ENCODE measurements around the gene RCBTB1. TPM values are rescaled to one million over a fixed set of nuclear protein-coding genes. Genes with fewer than 3 reads are reported as not detected.

The RCBTB1 gene
- total RNA-seq, 2 experiments from 2014 or later, result 15.1 to 31.1 TPM

- Histone ChIP-seq H3K9me3 (ENCODE audit: low read length) (no peaks in the 10 kb centered on the region), H3K4me2 (ENCODE audit: low read length) (no peak overlapping the region), H4K20me1 (ENCODE audit: insufficient read depth, low read length) (no peaks in the 10 kb centered on the region), H3K27ac (ENCODE audit: low read depth, low read length, poor library complexity, severe bottlenecking) (no peak overlapping the region), H3K79me2 (ENCODE audit: insufficient read depth, low read depth, low read length) (no peaks in the 10 kb centered on the region), H3K9me2 (ENCODE audit: insufficient read depth, low read length) (no peaks in the 10 kb centered on the region), H3K4me1 (ENCODE audit: insufficient read depth, low read length, poor library complexity, severe bottlenecking) (peaks cover 23% of the 10 kb centered on the region), H2AFZ (ENCODE audit: low read length) (no peak overlapping the region), H3K36me3 (ENCODE audit: insufficient read depth, low read length) (peaks cover 43% of the 10 kb centered on the region), H3K4me3 (ENCODE audit: low read depth, low read length, poor library complexity, severe bottlenecking) (no peak overlapping the region)
- no TSS peak for BruUV-seq (replicated peaks)
- TF ChIP-seq EZH2phosphoT487 (IDR thresholded peaks at IDR 0.05; ENCODE audit: borderline replicate concordance, low read depth, low read length) (no peak), CTCF (conservative IDR thresholded peaks at IDR 0.05; ENCODE audit: low read length) (no peak)
- no peak for DNase-seq (ENCODE audit: low spot score)
- CTCF ChIA-PET (ENCODE audit: unreplicated experiment), result no interaction called here
- intact Hi-C loops (cut with micrococcal nuclease; ENCODE audit: unreplicated experiment), result loop anchor here (5.0 kb wide), 1 partner anchor 87 kb away; the partner anchor contains the start of gene RCBTB1
- POLR2A ChIA-PET, result interaction anchor here (0.5 to 0.7 kb wide), 5 partner anchors 18 to 191 kb away, joined by 3 to 9 read pairs (median 5); partner anchors contain the start of gene EBPL
Observed at GRCh38 chr13:49499889-49500660, 85.3 kb downstream of the RCBTB1 start.

- Histone ChIP-seq H3K9me2 (ENCODE audit: insufficient read depth, low read length) (no peaks in the 10 kb centered on the region), H3K36me3 (ENCODE audit: insufficient read depth, low read length) (peaks cover 34% of the 10 kb centered on the region), H3K4me1 (ENCODE audit: insufficient read depth, low read length, poor library complexity, severe bottlenecking) (peaks cover 40% of the 10 kb centered on the region), H3K79me2 (ENCODE audit: insufficient read depth, low read depth, low read length) (no peaks in the 10 kb centered on the region; the same call in 1 of the 2 replicates), H4K20me1 (ENCODE audit: insufficient read depth, low read length) (no peaks in the 10 kb centered on the region), H2AFZ (ENCODE audit: low read length) (no peak overlapping the region), H3K4me2 (ENCODE audit: low read length) (peak overlapping the region; percentile 89; the same call in 1 of the 2 replicates), H3K4me3 (ENCODE audit: low read depth, low read length, poor library complexity, severe bottlenecking) (no peak overlapping the region), H3K27ac (ENCODE audit: low read depth, low read length, poor library complexity, severe bottlenecking) (peak overlapping the region; percentile 27), H3K9me3 (ENCODE audit: low read length) (no peaks in the 10 kb centered on the region)
- no TSS peak for BruUV-seq (replicated peaks)
- POLR2A ChIA-PET, result no interaction called here
- CTCF ChIA-PET (ENCODE audit: unreplicated experiment), result interaction anchor here (0.9 kb wide), 1 partner anchor 41 kb away, joined by 3 read pairs; no protein-coding TSS in a partner anchor
- intact Hi-C loops (cut with micrococcal nuclease; ENCODE audit: unreplicated experiment), result loop anchor here (5.0 kb wide), 1 partner anchor 89 kb away; the partner anchor contains the start of gene RCBTB1
- DNase-seq (ENCODE audit: low spot score), result no peak
- no peak for TF ChIP-seq EZH2phosphoT487 (IDR thresholded peaks at IDR 0.05; ENCODE audit: borderline replicate concordance, low read depth, low read length)
- no peak for TF ChIP-seq CTCF (conservative IDR thresholded peaks at IDR 0.05; ENCODE audit: low read length)
Observed at GRCh38 chr13:49498206-49498605, 87.2 kb downstream of the RCBTB1 start.
